ENCODE data around the gene XYLB. TPM values are rescaled to one million over a fixed set of nuclear protein-coding genes. Genes with fewer than 3 reads are reported as not detected.

XYLB gene
- total RNA-seq, 1 experiment from 2014 or later = not detected

GRCh38 chr3:38455639-38456430, 109.2 kb downstream of the XYLB start:
- no peak for DNase-seq
- H4K20me1 ChIP-seq (ENCODE audit: insufficient read depth, low read depth, low read length) = peaks cover 23% of the 10 kb centered on the region; the same call in 1 of the 2 replicates
- peak overlapping the region; percentile 80 for H3K4me2 ChIP-seq (ENCODE audit: low read depth, low read length, poor library complexity, severe bottlenecking)
- no peak overlapping the region for H2AFZ ChIP-seq (ENCODE audit: low read length)
- no peaks in the 10 kb centered on the region for H3K36me3 ChIP-seq (ENCODE audit: insufficient read depth, low read length)
- no peaks in the 10 kb centered on the region for H3K79me2 ChIP-seq (ENCODE audit: low read length)
- H3K27me3 ChIP-seq (ENCODE audit: low read length) = no peaks in the 10 kb centered on the region; the same call in 1 of the 2 replicates
- no peaks in the 10 kb centered on the region for H3K9me3 ChIP-seq (ENCODE audit: low read length)
- H3K9me2 ChIP-seq (replicated peaks; ENCODE audit: insufficient read depth, low read length) = no peaks in the 10 kb centered on the region
- H3K9ac ChIP-seq (ENCODE audit: low read length) = peak overlapping the region; percentile 75; the same call in 1 of the 2 replicates
- peaks cover 23% of the 10 kb centered on the region for H3K4me1 ChIP-seq (ENCODE audit: low read length)
- H3K27ac ChIP-seq (ENCODE audit: low read length) = no peak overlapping the region
- peak overlapping the region; percentile 81 for H3K4me3 ChIP-seq (ENCODE audit: low read length)

DNA sequence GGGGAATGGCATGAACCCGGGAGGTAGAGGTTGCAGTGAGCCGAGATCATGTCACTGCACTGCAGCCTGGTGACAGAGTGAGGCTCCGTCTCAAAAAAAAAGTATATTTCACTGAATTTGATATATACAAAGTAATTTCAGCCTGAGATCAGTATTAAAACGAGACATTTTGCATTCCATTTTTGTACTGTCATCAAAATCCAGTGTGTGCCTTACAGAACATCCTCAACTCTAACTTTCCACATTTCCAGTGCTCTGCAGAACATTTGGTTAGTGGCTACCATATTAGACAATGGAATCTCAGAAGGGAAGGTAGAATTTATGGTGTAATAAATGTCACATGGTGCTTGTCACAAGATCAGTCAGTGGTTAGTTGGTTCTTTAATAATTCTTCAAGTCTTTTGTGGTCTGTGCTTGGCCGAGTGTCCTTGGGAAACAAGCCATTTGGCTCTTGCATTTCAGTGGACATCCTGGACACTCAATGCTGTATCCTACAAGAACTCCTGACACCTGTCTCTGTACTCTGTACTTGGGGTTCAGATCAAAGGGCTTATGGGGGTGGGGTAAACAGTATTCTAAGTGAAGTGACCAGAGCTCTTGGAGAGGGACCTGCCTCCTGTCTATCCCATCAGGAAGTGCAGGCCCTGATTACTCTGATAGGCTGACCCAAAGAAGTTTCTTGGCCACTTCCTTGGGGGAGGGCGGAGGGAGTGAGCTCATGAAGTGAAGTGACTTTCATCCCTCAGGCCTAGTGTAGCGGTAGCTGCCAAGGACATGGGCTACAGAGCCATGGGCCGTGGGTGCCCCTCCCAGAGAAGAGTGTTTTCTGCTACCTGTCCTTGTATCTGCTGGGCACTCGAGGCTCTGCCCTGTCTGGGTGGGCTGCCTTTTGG, 110.8 kb downstream of the XYLB start:
- peaks cover 26% of the 10 kb centered on the region; the same call in 1 of the 2 replicates for H4K20me1 ChIP-seq (ENCODE audit: insufficient read depth, low read depth, low read length)
- H3K4me1 ChIP-seq (ENCODE audit: low read length) = peaks cover 23% of the 10 kb centered on the region
- H3K4me2 ChIP-seq (ENCODE audit: low read depth, low read length, poor library complexity, severe bottlenecking) = no peak overlapping the region
- no peak overlapping the region for H3K27ac ChIP-seq (ENCODE audit: low read length)
- H3K4me3 ChIP-seq (ENCODE audit: low read length) = no peak overlapping the region
- H3K9ac ChIP-seq (ENCODE audit: low read length) = no peak overlapping the region
- peaks cover under 1% of the 10 kb centered on the region; the same call in 1 of the 2 replicates for H3K27me3 ChIP-seq (ENCODE audit: low read length)
- H3K9me3 ChIP-seq (ENCODE audit: low read length) = no peaks in the 10 kb centered on the region
- no peak overlapping the region for H2AFZ ChIP-seq (ENCODE audit: low read length)
- no peaks in the 10 kb centered on the region for H3K36me3 ChIP-seq (ENCODE audit: insufficient read depth, low read length)
- H3K79me2 ChIP-seq (ENCODE audit: low read length) = no peaks in the 10 kb centered on the region
- H3K9me2 ChIP-seq (replicated peaks; ENCODE audit: insufficient read depth, low read length) = no peaks in the 10 kb centered on the region
- peak; percentile 21 for DNase-seq

- H2AFZ ChIP-seq (ENCODE audit: low read length) = no peak overlapping the region
- H3K9me3 ChIP-seq (ENCODE audit: low read length) = no peaks in the 10 kb centered on the region
- H3K79me2 ChIP-seq (ENCODE audit: low read length) = no peaks in the 10 kb centered on the region
- no peak overlapping the region for H3K27ac ChIP-seq (ENCODE audit: low read length)
- no peak overlapping the region for H3K4me3 ChIP-seq (ENCODE audit: low read length)
- no peaks in the 10 kb centered on the region for H3K9me2 ChIP-seq (replicated peaks; ENCODE audit: insufficient read depth, low read length)
- peaks cover 37% of the 10 kb centered on the region; the same call in 1 of the 2 replicates for H4K20me1 ChIP-seq (ENCODE audit: insufficient read depth, low read depth, low read length)
- H3K36me3 ChIP-seq (ENCODE audit: insufficient read depth, low read length) = no peaks in the 10 kb centered on the region
- peaks cover 14% of the 10 kb centered on the region for H3K4me1 ChIP-seq (ENCODE audit: low read length)
- no peak overlapping the region for H3K4me2 ChIP-seq (ENCODE audit: low read depth, low read length, poor library complexity, severe bottlenecking)
- DNase-seq = peak; percentile 21
- H3K9ac ChIP-seq (ENCODE audit: low read length) = no peak overlapping the region
- 0 out of 2 replicates have a peak, but pooled peaks cover 2% of the 10 kb centered on the region for H3K27me3 ChIP-seq (ENCODE audit: low read length)
Observed at GRCh38 chr3:38458796-38459498, 112.4 kb downstream of the XYLB start.

DNA sequence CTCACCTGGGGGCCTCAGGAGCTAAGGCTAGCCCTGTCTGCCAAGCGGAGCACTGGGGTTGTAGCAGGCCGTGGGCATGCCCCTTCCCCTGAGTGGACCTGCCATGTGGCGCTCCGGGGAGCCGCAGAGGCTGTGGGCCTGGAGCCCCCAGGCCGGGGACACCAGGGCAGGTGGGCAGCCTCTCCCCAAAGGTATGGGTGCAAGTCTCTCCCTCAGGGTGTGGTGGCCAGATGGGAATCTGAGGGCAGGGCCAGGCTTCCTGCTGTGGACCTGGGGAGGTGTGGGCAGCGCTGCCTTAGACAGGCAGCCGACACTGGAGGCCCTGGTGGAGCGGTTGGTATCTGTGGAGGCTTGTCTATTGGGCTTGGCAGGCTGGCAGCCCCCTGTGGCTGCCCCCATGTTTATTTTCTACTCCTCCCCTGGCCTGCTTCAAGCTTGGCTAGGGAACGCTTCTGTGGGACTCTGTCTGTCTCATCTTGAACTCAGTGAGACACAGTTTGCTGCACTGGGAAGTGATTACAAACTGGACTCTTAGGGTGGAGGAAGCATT, 113.0 kb downstream of the XYLB start:
- no peak overlapping the region for H3K27ac ChIP-seq (ENCODE audit: low read length)
- H3K4me1 ChIP-seq (ENCODE audit: low read length) = peaks cover 11% of the 10 kb centered on the region
- no peak overlapping the region for H3K4me2 ChIP-seq (ENCODE audit: low read depth, low read length, poor library complexity, severe bottlenecking)
- H4K20me1 ChIP-seq (ENCODE audit: insufficient read depth, low read depth, low read length) = peaks cover 42% of the 10 kb centered on the region; the same call in 1 of the 2 replicates
- H3K4me3 ChIP-seq (ENCODE audit: low read length) = no peak overlapping the region
- H2AFZ ChIP-seq (ENCODE audit: low read length) = no peak overlapping the region
- H3K79me2 ChIP-seq (ENCODE audit: low read length) = no peaks in the 10 kb centered on the region
- DNase-seq = no peak
- no peaks in the 10 kb centered on the region for H3K36me3 ChIP-seq (ENCODE audit: insufficient read depth, low read length)
- H3K9ac ChIP-seq (ENCODE audit: low read length) = no peak overlapping the region
- H3K9me2 ChIP-seq (replicated peaks; ENCODE audit: insufficient read depth, low read length) = no peaks in the 10 kb centered on the region
- H3K27me3 ChIP-seq (ENCODE audit: low read length) = 0 out of 2 replicates have a peak, but pooled peaks cover 2% of the 10 kb centered on the region
- no peaks in the 10 kb centered on the region for H3K9me3 ChIP-seq (ENCODE audit: low read length)

- H3K36me3 ChIP-seq (ENCODE audit: insufficient read depth, low read length) = no peaks in the 10 kb centered on the region
- no peak overlapping the region for H3K9ac ChIP-seq (ENCODE audit: low read length)
- peak; percentile 20 for DNase-seq
- no peak overlapping the region for H2AFZ ChIP-seq (ENCODE audit: low read length)
- H3K27ac ChIP-seq (ENCODE audit: low read length) = no peak overlapping the region
- no peak overlapping the region for H3K4me2 ChIP-seq (ENCODE audit: low read depth, low read length, poor library complexity, severe bottlenecking)
- H3K9me3 ChIP-seq (ENCODE audit: low read length) = no peaks in the 10 kb centered on the region
- peaks cover under 1% of the 10 kb centered on the region for H3K4me1 ChIP-seq (ENCODE audit: low read length)
- H3K27me3 ChIP-seq (ENCODE audit: low read length) = 0 out of 2 replicates have a peak, but pooled peaks cover 2% of the 10 kb centered on the region
- H3K79me2 ChIP-seq (ENCODE audit: low read length) = no peaks in the 10 kb centered on the region
- H4K20me1 ChIP-seq (ENCODE audit: insufficient read depth, low read depth, low read length) = peaks cover 39% of the 10 kb centered on the region; the same call in 1 of the 2 replicates
- H3K4me3 ChIP-seq (ENCODE audit: low read length) = no peak overlapping the region
- no peaks in the 10 kb centered on the region for H3K9me2 ChIP-seq (replicated peaks; ENCODE audit: insufficient read depth, low read length)
Observed at GRCh38 chr3:38460377-38461270, 114.0 kb downstream of the XYLB start.

Small RNA genes within 50 kb of the gene (small RNA-seq; reads per million reads assigned to genes)
- not detected for gene RNU6-235P

Other genes with a start within 250 kb of the XYLB start
- gene ACAA1, start 209.7 kb upstream of the XYLB start, total RNA-seq (2014; rRNA removed; shearing (Covaris generic); ENCODE audit: low replicate concordance) = 23.4 and 34.4 TPM in 2 replicates
- 11.3 and 23.0 TPM in 2 replicates for gene MYD88, start 208.1 kb upstream of the XYLB start, total RNA-seq (2014; rRNA removed; shearing (Covaris generic); ENCODE audit: low replicate concordance)
- 42.7 and 55.3 TPM in 2 replicates for gene OXSR1, start 181.2 kb upstream of the XYLB start, total RNA-seq (2014; rRNA removed; shearing (Covaris generic); ENCODE audit: low replicate concordance)
- 0.90 and 3.3 TPM in 2 replicates for gene SLC22A13, start 81.0 kb upstream of the XYLB start, total RNA-seq (2014; rRNA removed; shearing (Covaris generic); ENCODE audit: low replicate concordance)
- not detected in 2 replicates for gene SLC22A14, start 64.5 kb upstream of the XYLB start, total RNA-seq (2014; rRNA removed; shearing (Covaris generic); ENCODE audit: low replicate concordance)
- 2.4 and 3.5 TPM in 2 replicates for gene ACVR2B, start 107.1 kb downstream of the XYLB start, total RNA-seq (2014; rRNA removed; shearing (Covaris generic); ENCODE audit: low replicate concordance)
- 21.4 and 33.2 TPM in 2 replicates for gene EXOG, start 149.6 kb downstream of the XYLB start, total RNA-seq (2014; rRNA removed; shearing (Covaris generic); ENCODE audit: low replicate concordance)